Neural progenitor cell (in vitro differentiated cells): ENCODE measurements around the gene MITF.

Experiments
- EZH2phosphoT487 ChIP-seq: fragments of 200-600 bp; sonication (generic); IDR thresholded peaks from 2 replicates; pipeline ENCODE4 v1.6.1; 2017; ENCODE audit warnings: antibody characterized with exemption
- TF ChIP-seq, protein P1 (sequence below): fragments of 200-600 bp; sonication (generic); IDR thresholded peaks from 2 replicates; pipeline ENCODE4 v1.5.1; 2017; ENCODE audit warnings: antibody characterized with exemption, mild to moderate bottlenecking

GRCh38 chr3:69817988-69818387 is 78.7 kb downstream of the MITF start:
- TF ChIP-seq, protein P1, sequence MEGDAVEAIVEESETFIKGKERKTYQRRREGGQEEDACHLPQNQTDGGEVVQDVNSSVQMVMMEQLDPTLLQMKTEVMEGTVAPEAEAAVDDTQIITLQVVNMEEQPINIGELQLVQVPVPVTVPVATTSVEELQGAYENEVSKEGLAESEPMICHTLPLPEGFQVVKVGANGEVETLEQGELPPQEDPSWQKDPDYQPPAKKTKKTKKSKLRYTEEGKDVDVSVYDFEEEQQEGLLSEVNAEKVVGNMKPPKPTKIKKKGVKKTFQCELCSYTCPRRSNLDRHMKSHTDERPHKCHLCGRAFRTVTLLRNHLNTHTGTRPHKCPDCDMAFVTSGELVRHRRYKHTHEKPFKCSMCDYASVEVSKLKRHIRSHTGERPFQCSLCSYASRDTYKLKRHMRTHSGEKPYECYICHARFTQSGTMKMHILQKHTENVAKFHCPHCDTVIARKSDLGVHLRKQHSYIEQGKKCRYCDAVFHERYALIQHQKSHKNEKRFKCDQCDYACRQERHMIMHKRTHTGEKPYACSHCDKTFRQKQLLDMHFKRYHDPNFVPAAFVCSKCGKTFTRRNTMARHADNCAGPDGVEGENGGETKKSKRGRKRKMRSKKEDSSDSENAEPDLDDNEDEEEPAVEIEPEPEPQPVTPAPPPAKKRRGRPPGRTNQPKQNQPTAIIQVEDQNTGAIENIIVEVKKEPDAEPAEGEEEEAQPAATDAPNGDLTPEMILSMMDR = no peak
- no peak for TF ChIP-seq EZH2phosphoT487
